Hepatocyte (in vitro differentiated cells): Measurements from ENCODE around the gene OTOL1. TPM values are rescaled to one million over a fixed set of nuclear protein-coding genes. Genes with fewer than 3 reads are reported as not detected.

Experiments
- DNase-seq: peaks from one replicate; pipeline ENCODE4 v3.0.0-alpha.2; 2016; ENCODE audit warnings: low spot score
- H2AFZ ChIP-seq: fragments of 200-600 bp; sonication (generic); 2 replicates; pipeline ENCODE4 v1.6.0; 2016; ENCODE audit warnings: antibody characterized with exemption, mild to moderate bottlenecking
- H3K27ac ChIP-seq: fragments of 200-600 bp; sonication (generic); 2 replicates; pipeline ENCODE4 v1.5.1; 2016; ENCODE audit warnings: mild to moderate bottlenecking
- H3K27me3 ChIP-seq: fragments of 200-600 bp; sonication (generic); 2 replicates; pipeline ENCODE4 v1.6.1; 2016
- H3K36me3 ChIP-seq: fragments of 200-600 bp; sonication (generic); replicated peaks from 2 replicates; pipeline ENCODE4 v1.5.1; 2016; ENCODE audit warnings: low read depth; ENCODE audit not compliant: insufficient read depth
- H3K4me1 ChIP-seq: fragments of 200-600 bp; sonication (generic); 2 replicates; pipeline ENCODE4 v1.5.1; 2016; ENCODE audit warnings: mild to moderate bottlenecking, moderate library complexity; ENCODE audit not compliant: insufficient read depth
- H3K4me2 ChIP-seq: fragments of 200-600 bp; sonication (generic); 2 replicates; pipeline ENCODE4 v1.6.0; 2016
- H3K4me3 ChIP-seq: fragments of 200-600 bp; sonication (generic); 2 replicates; pipeline ENCODE4 v1.5.1; 2016; ENCODE audit warnings: mild to moderate bottlenecking
- H3K79me2 ChIP-seq: fragments of 200-600 bp; sonication (generic); 2 replicates; pipeline ENCODE4 v1.6.0; 2017; ENCODE audit warnings: mild to moderate bottlenecking
- H3K9me2 ChIP-seq: fragments of 200-600 bp; sonication (generic); replicated peaks from 2 replicates; pipeline ENCODE4 v1.6.0; 2017; ENCODE audit warnings: mild to moderate bottlenecking; ENCODE audit not compliant: insufficient read depth
- H3K9me3 ChIP-seq: fragments of 200-600 bp; sonication (generic); 2 replicates; pipeline ENCODE4 v1.5.1; 2016; ENCODE audit warnings: low read depth, mild to moderate bottlenecking
- H4K20me1 ChIP-seq: fragments of 200-600 bp; sonication (generic); 2 replicates; pipeline ENCODE4 v1.6.0; 2016; ENCODE audit warnings: mild to moderate bottlenecking; ENCODE audit not compliant: insufficient read depth, poor library complexity, severe bottlenecking
- EZH2 ChIP-seq: fragments of 200-600 bp; sonication (generic); IDR thresholded peaks from 2 replicates; pipeline ENCODE4 v1.6.1; 2016; ENCODE audit warnings: antibody characterized with exemption, mild to moderate bottlenecking, borderline replicate concordance
- EZH2phosphoT487 ChIP-seq: fragments of 200-600 bp; sonication (generic); IDR thresholded peaks from one replicate; pipeline ENCODE4 v1.6.1; 2018; ENCODE audit warnings: antibody characterized with exemption, mild to moderate bottlenecking, low read depth, moderate library complexity; ENCODE audit not compliant: unreplicated experiment, severe bottlenecking
- WGBS: methylation state at CpG from one replicate; pipeline ENCODE4 v1.1.6; 2016; ENCODE audit warnings: low lambda C conversion rate; ENCODE audit errors: missing lambda C conversion rate; 5-methylcytosine and 5-hydroxymethylcytosine counted together
- polyA plus RNA-seq: library from polyadenylated mRNA; unstranded; fragments of >200 nt; fragmentation: Nextera tagmentation; extraction: Ambion mirVana; gene quantifications from 2 replicates; pipeline ENCODE4 v1.2.1, GENCODE V29; 2016
- total RNA-seq: library from RNA; depleted of rRNA; stranded (reverse); fragments of >200 nt; gene quantifications from 2 replicates; pipeline ENCODE4 v1.2.3, GENCODE V29; 2014
- TF ChIP-seq, protein P1 (sequence below): fragments of 200-600 bp; sonication (generic); IDR thresholded peaks from 2 replicates; pipeline ENCODE4 v1.5.1; 2016; ENCODE audit warnings: antibody characterized with exemption, mild to moderate bottlenecking; ENCODE audit not compliant: poor library complexity

OTOL1 gene
- total and polyA plus RNA-seq, 2 experiments from 2014 or later: not detected

DNA sequence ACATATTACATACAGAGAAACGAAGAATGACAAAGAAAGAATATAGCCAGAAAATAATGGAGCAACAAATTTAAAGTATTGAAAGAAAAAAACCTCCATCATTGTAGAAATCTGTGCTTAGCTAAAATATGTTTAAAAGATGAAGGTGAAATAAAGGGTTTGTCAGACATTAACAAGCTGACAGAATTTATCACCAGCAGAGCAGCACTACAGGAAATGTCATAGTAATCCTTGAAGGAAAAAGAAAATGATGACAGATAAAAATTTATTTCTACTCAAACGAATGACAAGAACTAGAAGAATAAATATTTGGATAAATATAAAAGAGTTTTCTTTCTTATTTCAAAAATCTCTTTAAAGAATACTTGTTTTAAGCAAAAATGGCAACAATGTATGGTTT lies 40.6 kb upstream of the OTOL1 start:
- H3K27ac ChIP-seq: no peak overlapping the region
- H3K79me2 ChIP-seq: no peaks in the 10 kb centered on the region
- H3K4me2 ChIP-seq: no peak overlapping the region
- no peaks in the 10 kb centered on the region for H3K4me1 ChIP-seq
- no peak overlapping the region for H2AFZ ChIP-seq
- H3K27me3 ChIP-seq: no peaks in the 10 kb centered on the region
- TF ChIP-seq EZH2phosphoT487 (no peak), EZH2 (no peak)
- TF ChIP-seq, protein P1, sequence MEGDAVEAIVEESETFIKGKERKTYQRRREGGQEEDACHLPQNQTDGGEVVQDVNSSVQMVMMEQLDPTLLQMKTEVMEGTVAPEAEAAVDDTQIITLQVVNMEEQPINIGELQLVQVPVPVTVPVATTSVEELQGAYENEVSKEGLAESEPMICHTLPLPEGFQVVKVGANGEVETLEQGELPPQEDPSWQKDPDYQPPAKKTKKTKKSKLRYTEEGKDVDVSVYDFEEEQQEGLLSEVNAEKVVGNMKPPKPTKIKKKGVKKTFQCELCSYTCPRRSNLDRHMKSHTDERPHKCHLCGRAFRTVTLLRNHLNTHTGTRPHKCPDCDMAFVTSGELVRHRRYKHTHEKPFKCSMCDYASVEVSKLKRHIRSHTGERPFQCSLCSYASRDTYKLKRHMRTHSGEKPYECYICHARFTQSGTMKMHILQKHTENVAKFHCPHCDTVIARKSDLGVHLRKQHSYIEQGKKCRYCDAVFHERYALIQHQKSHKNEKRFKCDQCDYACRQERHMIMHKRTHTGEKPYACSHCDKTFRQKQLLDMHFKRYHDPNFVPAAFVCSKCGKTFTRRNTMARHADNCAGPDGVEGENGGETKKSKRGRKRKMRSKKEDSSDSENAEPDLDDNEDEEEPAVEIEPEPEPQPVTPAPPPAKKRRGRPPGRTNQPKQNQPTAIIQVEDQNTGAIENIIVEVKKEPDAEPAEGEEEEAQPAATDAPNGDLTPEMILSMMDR: no peak
- no peaks in the 10 kb centered on the region for H4K20me1 ChIP-seq
- H3K9me2 ChIP-seq: no peaks in the 10 kb centered on the region
- 82% methylated on average over 2 of the region's 2 CpGs for WGBS
- H3K4me3 ChIP-seq: no peak overlapping the region
- H3K36me3 ChIP-seq: no peaks in the 10 kb centered on the region
- no peak for DNase-seq
- no peaks in the 10 kb centered on the region for H3K9me3 ChIP-seq

DNA sequence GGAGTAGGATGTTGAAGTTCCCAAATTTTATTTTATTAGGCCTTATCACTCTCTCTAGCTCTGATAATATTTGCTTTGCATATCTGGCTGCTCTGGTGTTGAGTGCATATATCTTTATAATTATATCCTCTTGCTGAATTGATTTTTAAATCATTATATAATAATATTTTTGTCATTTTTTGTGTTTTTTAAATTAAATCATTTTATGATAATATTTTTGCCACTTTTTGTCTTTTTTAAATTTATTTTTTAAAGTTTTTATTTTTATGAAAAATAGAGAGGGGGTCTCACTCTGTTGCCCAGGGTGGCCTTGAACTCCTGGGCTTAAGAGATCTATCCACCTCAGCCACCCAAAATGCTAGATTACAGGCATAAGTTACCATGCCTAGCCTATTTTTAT lies 34.5 kb upstream of the OTOL1 start:
- Histone ChIP-seq H2AFZ (no peak overlapping the region), H3K36me3 (no peaks in the 10 kb centered on the region), H4K20me1 (no peaks in the 10 kb centered on the region), H3K9me3 (no peaks in the 10 kb centered on the region), H3K9me2 (no peaks in the 10 kb centered on the region), H3K4me1 (no peaks in the 10 kb centered on the region), H3K27ac (no peak overlapping the region), H3K4me2 (no peak overlapping the region), H3K79me2 (no peaks in the 10 kb centered on the region), H3K27me3 (no peaks in the 10 kb centered on the region), H3K4me3 (no peak overlapping the region)
- no peak for DNase-seq
- TF ChIP-seq EZH2phosphoT487: no peak

DNA sequence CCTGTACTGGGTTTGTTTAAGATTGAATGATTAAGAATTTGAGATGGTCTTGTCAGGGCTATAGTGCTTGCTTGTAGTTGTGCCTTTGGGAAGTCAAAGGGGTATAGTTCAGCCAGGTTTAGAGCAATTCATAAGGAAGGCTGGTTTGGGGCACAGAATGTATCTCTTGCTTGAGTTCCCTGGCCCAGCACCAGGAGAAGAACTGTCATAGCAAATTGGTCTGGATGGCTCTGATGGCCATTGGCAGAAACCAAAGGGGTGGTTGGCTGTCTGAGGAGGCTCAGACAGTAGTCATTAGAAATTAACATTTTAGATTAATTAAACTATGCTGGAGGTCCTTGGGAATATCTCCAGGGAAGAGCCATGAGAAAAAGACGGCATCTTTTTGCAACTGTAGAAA lies 25.4 kb upstream of the OTOL1 start:
- no peaks in the 10 kb centered on the region for H4K20me1 ChIP-seq
- no peaks in the 10 kb centered on the region for H3K9me2 ChIP-seq
- TF ChIP-seq, protein P1: no peak
- no peak for TF ChIP-seq EZH2phosphoT487
- no peak for TF ChIP-seq EZH2
- no peak overlapping the region for H3K4me3 ChIP-seq
- no peak overlapping the region for H2AFZ ChIP-seq
- H3K27ac ChIP-seq: no peak overlapping the region
- H3K36me3 ChIP-seq: no peaks in the 10 kb centered on the region
- no peak for DNase-seq
- no peaks in the 10 kb centered on the region for H3K79me2 ChIP-seq
- WGBS: 100% methylated on average over 1 of the region's 1 CpG
- no peaks in the 10 kb centered on the region for H3K9me3 ChIP-seq
- H3K4me2 ChIP-seq: no peak overlapping the region
- no peaks in the 10 kb centered on the region for H3K27me3 ChIP-seq
- no peaks in the 10 kb centered on the region for H3K4me1 ChIP-seq

DNA sequence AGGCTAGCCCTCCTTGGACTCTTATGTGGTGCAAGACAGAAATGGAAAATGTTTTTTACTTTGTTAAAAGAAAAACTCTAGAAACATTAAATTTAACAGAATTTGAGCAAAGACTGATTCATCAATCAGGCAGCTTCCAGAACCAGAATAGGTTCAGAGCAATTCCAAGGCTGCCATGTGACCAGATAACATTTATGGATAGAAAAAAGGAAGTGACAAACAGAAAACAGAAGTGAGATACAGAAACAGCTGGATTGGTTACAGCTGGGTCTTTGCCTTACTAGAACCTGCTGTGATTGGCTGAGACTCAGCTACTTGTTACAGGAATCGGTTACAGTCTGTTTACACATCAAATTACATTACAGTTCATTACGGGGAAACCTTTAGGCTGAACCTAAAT lies 22.5 kb upstream of the OTOL1 start:
- Histone ChIP-seq H3K9me2 (no peaks in the 10 kb centered on the region), H3K27me3 (no peaks in the 10 kb centered on the region), H3K4me3 (no peak overlapping the region), H3K9me3 (no peaks in the 10 kb centered on the region), H4K20me1 (no peaks in the 10 kb centered on the region), H2AFZ (no peak overlapping the region), H3K4me2 (no peak overlapping the region), H3K4me1 (no peaks in the 10 kb centered on the region), H3K36me3 (no peaks in the 10 kb centered on the region), H3K27ac (no peak overlapping the region), H3K79me2 (no peaks in the 10 kb centered on the region)
- 79% methylated on average over 2 of the region's 2 CpGs for WGBS
- DNase-seq: no peak
- TF ChIP-seq, protein P1: no peak
